ENCODE measurements around the gene NKIRAS1. TPM values are rescaled to one million over a fixed set of nuclear protein-coding genes. Genes with fewer than 3 reads are reported as not detected.

The NKIRAS1 gene
- total RNA-seq, 4 donors from 2014 or later = 12.9 to 21.9 (median 15.8) TPM

DNA sequence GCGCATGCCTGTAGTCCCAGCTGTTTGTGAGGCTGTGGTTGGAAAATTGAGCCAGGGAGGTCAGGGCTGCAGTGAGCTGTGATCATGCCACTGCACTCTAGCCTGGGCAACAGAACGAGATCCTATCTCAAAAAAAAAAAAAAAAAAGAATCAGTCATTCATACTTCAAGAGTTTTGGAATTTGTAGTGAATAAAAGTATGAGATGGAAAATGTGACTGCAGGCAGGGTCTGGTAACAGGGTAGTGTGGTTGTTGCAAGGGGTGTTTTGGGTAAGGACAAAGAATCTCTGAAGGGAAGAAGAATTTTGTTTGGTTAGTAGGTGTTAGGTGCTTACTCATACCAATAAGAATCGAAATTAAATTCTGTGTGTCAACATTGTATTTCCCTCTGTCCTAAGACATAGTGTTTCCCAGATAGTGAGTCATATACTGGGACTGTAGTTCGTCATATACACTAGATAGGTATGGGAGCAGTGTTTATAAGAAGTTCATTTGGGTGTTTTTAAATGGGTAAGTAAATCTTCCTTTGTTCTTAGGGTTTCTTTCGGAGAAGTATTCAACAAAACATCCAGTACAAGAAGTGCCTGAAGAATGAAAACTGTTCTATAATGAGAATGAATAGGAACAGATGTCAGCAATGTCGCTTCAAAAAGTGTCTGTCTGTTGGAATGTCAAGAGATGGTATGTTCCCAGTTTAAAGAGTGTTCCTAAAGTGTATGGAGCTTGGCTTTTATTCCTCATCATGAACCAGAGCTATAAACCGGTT is 42.5 kb upstream of the NKIRAS1 start:
- TF ChIP-seq, protein P1, sequence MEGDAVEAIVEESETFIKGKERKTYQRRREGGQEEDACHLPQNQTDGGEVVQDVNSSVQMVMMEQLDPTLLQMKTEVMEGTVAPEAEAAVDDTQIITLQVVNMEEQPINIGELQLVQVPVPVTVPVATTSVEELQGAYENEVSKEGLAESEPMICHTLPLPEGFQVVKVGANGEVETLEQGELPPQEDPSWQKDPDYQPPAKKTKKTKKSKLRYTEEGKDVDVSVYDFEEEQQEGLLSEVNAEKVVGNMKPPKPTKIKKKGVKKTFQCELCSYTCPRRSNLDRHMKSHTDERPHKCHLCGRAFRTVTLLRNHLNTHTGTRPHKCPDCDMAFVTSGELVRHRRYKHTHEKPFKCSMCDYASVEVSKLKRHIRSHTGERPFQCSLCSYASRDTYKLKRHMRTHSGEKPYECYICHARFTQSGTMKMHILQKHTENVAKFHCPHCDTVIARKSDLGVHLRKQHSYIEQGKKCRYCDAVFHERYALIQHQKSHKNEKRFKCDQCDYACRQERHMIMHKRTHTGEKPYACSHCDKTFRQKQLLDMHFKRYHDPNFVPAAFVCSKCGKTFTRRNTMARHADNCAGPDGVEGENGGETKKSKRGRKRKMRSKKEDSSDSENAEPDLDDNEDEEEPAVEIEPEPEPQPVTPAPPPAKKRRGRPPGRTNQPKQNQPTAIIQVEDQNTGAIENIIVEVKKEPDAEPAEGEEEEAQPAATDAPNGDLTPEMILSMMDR (IDR thresholded peaks at IDR 0.05; ENCODE audit: low read depth) = no peak

GRCh38 chr3:23956701-23957100 is 39.9 kb upstream of the NKIRAS1 start:
- TF ChIP-seq, protein P1 (IDR thresholded peaks at IDR 0.05; ENCODE audit: low read depth) = no peak

- TF ChIP-seq, protein P1 (IDR thresholded peaks at IDR 0.05; ENCODE audit: low read depth) = no peak
Observed at GRCh38 chr3:23954144-23954543, 37.4 kb upstream of the NKIRAS1 start.

- TF ChIP-seq, protein P1 (IDR thresholded peaks at IDR 0.05; ENCODE audit: low read depth) = no peak
Observed at GRCh38 chr3:23953523-23953922, 36.7 kb upstream of the NKIRAS1 start.

GRCh38 chr3:23952646-23953045 is 35.9 kb upstream of the NKIRAS1 start:
- TF ChIP-seq, protein P1 (IDR thresholded peaks at IDR 0.05; ENCODE audit: low read depth) = no peak

DNA sequence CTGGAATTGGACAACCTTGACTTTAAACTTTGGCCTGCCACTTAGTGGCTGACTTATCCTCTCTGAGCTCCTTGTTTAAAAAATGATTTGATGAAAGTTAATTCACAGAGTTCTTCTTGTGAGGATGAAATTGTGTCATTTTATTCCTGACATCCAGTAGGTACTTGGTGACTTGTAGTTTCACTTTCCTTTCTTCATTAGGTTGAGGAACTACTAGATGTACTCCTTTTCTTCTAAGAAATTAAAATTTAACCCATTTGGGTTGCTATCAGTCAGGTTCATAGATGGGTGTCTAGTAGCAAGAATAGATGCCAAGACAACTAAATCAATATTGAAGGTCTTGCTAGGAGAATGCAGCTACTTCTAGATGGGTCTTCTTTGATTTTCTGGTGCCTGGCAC is 33.5 kb upstream of the NKIRAS1 start:
- TF ChIP-seq, protein P1 (IDR thresholded peaks at IDR 0.05; ENCODE audit: low read depth) = no peak

DNA sequence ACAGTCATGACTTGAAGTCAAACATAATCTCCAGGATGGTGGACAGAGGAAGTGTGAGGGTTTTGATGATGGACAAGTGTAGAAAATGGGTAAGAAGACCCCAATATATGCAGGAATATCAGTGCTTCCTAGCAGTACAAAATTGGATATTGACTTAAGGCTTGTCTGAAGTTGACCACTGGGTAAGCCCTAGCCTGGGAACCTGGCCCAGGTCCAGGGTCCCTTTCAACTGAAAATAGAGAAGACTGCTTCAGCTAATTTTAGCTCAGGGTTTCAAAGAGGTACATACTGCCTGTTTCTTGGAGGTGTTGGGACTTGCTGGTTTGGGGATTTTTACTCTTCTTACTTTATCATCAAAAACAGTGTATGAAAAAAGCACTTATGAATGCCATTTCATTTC is 33.0 kb upstream of the NKIRAS1 start:
- TF ChIP-seq, protein P1 (IDR thresholded peaks at IDR 0.05; ENCODE audit: low read depth) = no peak

Measured in subcutaneous adipose tissue (tissue), 4 donors.